GM12873 (cell line): ENCODE measurements around the gene DLL3.

Experiments used
- TF ChIP-seq, protein P1 (sequence below): IDR thresholded peaks from 2 replicates; pipeline ENCODE4 v1.5.1; 2012; ENCODE audit warnings: low read depth, mild to moderate bottlenecking, moderate library complexity, low read length, control low read depth; ENCODE audit not compliant: insufficient read depth; ENCODE audit errors: missing control alignments

Gene DLL3

DNA sequence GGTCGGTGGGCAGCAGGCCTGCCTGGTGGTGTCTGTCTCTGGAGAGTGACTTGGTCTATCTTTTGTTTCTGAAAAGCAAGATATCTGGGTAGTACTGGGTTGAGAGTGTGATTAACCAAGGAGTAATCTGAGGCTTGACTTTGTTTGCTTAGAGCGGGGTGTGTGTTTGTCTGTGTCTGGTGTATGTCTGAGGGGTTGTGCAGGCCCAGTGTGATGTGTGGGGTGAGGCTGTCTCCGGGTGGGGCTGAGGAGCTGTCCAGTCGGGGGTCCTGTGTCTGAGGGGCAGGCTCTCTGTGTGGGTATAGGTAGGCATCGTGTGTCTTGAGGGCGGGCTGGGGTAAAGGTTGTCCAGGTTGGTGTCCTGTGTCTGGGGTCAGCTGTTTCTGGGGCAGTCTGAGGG lies 29.2 kb upstream of the DLL3 start:
- TF ChIP-seq, protein P1, sequence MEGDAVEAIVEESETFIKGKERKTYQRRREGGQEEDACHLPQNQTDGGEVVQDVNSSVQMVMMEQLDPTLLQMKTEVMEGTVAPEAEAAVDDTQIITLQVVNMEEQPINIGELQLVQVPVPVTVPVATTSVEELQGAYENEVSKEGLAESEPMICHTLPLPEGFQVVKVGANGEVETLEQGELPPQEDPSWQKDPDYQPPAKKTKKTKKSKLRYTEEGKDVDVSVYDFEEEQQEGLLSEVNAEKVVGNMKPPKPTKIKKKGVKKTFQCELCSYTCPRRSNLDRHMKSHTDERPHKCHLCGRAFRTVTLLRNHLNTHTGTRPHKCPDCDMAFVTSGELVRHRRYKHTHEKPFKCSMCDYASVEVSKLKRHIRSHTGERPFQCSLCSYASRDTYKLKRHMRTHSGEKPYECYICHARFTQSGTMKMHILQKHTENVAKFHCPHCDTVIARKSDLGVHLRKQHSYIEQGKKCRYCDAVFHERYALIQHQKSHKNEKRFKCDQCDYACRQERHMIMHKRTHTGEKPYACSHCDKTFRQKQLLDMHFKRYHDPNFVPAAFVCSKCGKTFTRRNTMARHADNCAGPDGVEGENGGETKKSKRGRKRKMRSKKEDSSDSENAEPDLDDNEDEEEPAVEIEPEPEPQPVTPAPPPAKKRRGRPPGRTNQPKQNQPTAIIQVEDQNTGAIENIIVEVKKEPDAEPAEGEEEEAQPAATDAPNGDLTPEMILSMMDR: no peak

DNA sequence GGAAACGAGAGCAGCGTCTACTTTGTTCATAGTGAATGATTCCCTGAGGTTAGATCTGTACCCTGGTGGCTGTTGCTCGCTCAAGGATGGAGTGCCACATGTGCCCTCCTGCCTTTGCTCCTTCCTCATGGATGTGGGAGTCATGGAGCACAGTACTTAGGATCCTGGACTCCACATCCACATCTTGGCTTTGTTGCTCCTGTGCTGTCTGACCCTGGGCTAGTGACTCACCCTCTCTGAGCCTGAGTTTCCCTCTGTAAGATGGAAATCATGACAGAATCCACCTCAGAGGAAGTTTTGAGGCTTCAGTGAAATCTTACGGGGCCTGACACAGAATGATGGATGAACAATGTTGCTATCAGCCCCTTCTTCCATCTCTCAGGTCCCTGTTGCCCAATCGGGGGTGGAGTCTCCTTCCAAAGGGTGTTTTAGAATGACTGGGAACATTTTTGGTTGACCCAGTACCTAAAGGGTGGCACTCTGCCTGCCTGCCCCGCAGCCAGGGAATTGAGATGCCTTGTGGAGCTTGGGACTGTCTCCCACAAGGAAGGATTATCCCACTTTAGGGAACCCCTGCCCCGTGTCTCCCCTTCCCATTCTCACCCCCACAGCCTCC lies 27.9 kb upstream of the DLL3 start:
- TF ChIP-seq, protein P1: no peak

DNA sequence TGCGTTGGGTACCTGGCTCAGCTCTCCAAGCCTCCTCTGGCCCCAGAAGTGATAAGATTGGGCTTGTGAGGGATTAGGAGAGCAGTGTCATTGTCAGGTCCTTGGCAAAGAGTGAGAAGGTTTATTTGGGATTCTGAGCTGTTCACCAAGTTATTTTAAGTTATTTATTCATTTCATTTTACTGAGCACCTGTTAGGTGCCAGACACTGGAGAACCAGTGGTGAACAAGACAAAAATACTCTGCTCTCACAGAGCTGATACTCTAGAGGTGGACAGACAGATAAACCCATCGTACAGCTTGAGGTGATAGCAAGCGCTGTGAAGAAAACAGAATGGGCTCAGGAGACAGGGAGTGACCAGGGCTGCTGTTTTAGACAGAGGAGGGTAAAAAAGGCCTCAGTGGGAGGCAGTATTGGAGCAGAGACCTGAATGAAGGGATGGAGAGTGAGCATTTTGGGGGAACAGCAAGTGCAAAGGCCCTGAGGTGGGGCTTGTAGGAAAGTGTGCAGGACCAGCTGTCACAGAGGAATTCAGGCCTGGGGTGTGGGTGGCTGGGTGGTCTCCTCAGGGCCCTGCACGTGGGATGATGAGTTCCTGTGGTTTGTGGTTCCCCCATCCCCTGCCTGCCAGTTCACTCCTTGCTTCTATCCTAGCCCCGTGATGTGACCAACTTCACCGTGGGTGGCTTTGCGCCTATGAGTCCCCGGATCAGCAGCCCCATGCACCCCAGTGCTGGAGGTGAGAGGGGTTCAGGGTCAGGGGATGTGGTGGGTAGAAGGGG lies 26.8 kb upstream of the DLL3 start:
- TF ChIP-seq, protein P1: no peak

DNA sequence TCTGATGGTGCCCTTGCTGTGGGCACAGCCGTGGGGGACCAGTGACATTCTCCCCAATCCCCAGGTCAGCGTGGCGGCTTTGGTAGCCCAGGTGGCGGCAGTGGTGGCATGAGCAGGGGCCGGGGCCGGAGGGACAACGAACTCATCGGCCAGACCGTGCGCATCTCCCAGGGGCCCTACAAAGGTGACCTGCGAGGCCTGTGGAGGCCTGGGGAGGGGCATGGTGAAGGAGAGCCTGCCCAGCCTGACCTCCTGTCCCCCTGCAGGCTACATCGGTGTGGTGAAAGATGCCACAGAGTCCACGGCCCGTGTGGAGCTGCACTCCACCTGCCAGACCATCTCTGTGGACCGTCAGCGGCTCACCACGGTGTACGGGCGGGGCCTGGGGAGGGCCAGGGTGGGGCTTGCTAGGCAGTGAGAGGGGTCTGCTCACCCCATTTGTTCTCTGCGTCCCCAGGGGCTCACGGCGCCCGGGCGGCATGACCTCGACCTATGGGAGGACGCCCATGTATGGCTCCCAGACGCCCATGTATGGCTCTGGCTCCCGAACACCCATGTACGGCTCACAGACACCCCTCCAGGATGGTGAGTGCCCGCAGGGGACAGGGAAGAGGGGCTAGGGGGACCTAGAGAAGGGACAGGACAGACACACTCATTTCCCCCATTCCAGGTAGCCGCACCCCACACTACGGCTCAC lies 25.9 kb upstream of the DLL3 start:
- TF ChIP-seq, protein P1: no peak

DNA sequence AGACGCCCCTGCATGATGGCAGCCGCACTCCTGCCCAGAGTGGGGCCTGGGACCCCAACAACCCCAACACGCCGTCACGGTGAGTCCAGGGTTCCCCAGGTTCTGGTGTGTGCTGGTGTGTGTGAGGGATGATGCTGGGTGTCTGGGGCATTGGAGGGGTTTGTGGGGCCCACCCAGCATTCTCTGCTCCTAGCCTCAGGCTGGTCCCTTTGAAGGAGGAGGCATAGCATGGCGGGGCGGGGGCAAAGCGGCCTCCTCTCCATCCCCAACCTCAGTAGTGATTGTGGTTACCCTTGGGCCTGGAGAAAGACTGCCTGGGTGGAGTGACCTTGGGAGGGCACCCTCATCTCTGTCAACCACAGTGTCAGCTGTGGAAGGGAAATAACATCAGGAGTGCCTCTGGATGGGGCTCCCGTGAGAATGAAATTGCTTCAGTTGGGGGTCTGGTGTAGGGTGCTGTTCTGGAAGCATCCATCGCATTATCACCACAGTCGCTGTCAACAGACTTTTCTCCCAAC lies 25.2 kb upstream of the DLL3 start:
- TF ChIP-seq, protein P1: no peak

DNA sequence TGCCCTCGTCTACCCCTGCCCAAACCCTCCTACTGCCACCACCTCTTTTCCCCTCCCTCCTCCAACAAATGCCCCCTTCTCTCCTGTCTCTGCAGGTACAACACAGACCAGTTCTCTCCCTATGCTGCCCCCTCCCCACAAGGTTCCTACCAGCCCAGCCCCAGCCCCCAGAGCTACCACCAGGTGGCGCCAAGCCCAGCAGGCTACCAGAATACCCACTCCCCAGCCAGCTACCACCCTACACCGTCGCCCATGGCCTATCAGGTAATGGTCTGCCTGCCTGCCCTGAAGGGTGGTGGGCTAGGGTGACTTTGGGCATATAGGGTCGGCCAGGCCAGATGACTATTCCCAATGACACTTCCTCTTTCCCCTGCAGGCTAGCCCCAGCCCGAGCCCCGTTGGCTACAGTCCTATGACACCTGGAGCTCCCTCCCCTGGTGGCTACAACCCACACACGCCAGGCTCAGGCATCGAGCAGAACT lies 24.6 kb upstream of the DLL3 start:
- TF ChIP-seq, protein P1: peak; percentile 85

DNA sequence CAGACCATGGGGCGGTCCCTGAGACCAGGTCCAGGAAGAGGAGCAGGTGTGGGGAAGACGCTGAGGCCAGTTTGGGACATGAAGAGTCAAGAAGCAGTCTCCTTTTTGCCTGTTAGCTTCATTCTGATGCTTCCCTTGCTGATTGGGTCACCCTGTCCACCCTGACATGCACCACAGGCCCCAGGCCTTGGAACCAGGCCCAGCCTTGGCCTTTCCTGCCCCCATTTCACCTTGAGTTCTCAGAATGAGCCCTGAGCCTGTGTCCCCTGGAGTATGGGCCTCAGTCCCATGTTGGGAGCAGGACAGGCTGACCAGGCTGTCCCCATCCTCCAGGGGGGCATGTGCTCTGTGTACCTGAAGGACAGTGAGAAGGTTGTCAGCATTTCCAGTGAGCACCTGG lies 23.0 kb upstream of the DLL3 start:
- TF ChIP-seq, protein P1: no peak
